HG03432 (cell line): ENCODE data around the gene PHLDA2.
A peak's percentile ranks its signal among the peaks of the same experiment; 100 is the strongest.

Experiments used
- ATAC-seq: cut with Tn5 transposase; IDR thresholded peaks from one replicate; pipeline ENCODE4 v1.9.1; 2021; ENCODE audit warnings: mild to moderate bottlenecking, moderate library complexity; ENCODE audit not compliant: unreplicated experiment

PHLDA2 gene

GRCh38 chr11:2899080-2899783 is 30.0 kb downstream of the PHLDA2 start:
- ATAC-seq, result no peak

GRCh38 chr11:2898366-2899079 is 30.7 kb downstream of the PHLDA2 start:
- ATAC-seq, result peak; percentile 34

- ATAC-seq, result no peak
These were observed 32.2 kb downstream of the PHLDA2 start for GRCh38 chr11:2897048-2897447.

- ATAC-seq, result no peak
These were observed 33.2 kb downstream of the PHLDA2 start for GRCh38 chr11:2896047-2896446.

GRCh38 chr11:2893935-2894334 is 35.3 kb downstream of the PHLDA2 start:
- no peak for ATAC-seq

- no peak for ATAC-seq
These were observed 36.2 kb downstream of the PHLDA2 start for GRCh38 chr11:2892967-2893528.

GRCh38 chr11:2892215-2892966 is 36.8 kb downstream of the PHLDA2 start:
- ATAC-seq, result peak; percentile 54

- no peak for ATAC-seq
These were observed 37.6 kb downstream of the PHLDA2 start for GRCh38 chr11:2891326-2892214.

- no peak for ATAC-seq
These were observed 38.5 kb downstream of the PHLDA2 start for GRCh38 chr11:2890466-2891294.

- ATAC-seq, result no peak
These were observed 39.6 kb downstream of the PHLDA2 start for GRCh38 chr11:2889362-2890273.

- ATAC-seq, result no peak
These were observed 40.8 kb downstream of the PHLDA2 start for GRCh38 chr11:2888266-2888968.

- no peak for ATAC-seq
These were observed 41.6 kb downstream of the PHLDA2 start for GRCh38 chr11:2887515-2888195.

- no peak for ATAC-seq
These were observed 42.3 kb downstream of the PHLDA2 start for GRCh38 chr11:2886936-2887335.

- no peak for ATAC-seq
These were observed 42.9 kb downstream of the PHLDA2 start for GRCh38 chr11:2886191-2886894.

- ATAC-seq, result peak; percentile 73
These were observed 43.5 kb downstream of the PHLDA2 start, which contains the start of gene CDKN1C for GRCh38 chr11:2885678-2886081. TSS of gene CDKN1C (minus strand) at chr11:2885775. CDS start at chr11:2885456, 319 bp downstream.

GRCh38 chr11:2885017-2885677 is 44.1 kb downstream of the PHLDA2 start:
- ATAC-seq, result peak; percentile 6
